Mucosa of descending colon (tissue), 3 donors: ENCODE data around the gene BMPER. TPM values are rescaled to one million over a fixed set of nuclear protein-coding genes. Genes with fewer than 3 reads are reported as not detected.

Experiments used
- ATAC-seq: fragments of 200-7000 bp; cut with Tn5 transposase; one replicate; pipeline ENCODE4 v1.9.1; 2020; ENCODE audit warnings: mild to moderate bottlenecking, moderate library complexity
- DNase-seq, 3 donors: peaks; one replicate each; pipeline ENCODE4 v3.0.0-alpha.2; 2020
- H3K36me3 ChIP-seq: fragments of 200-600 bp; one replicate; pipeline ENCODE4 v1.8.0; 2021; ENCODE audit warnings: low read depth, mild to moderate bottlenecking
- H3K4me1 ChIP-seq: fragments of 200-600 bp; one replicate; pipeline ENCODE4 v1.8.0; 2021; ENCODE audit warnings: low read depth, mild to moderate bottlenecking
- H3K4me3 ChIP-seq: fragments of 200-600 bp; one replicate; pipeline ENCODE4 v1.8.0; 2021; ENCODE audit warnings: mild to moderate bottlenecking
- H3K9me3 ChIP-seq: fragments of 200-600 bp; one replicate; pipeline ENCODE4 v1.8.0; 2021; ENCODE audit warnings: mild to moderate bottlenecking
- CTCF ChIP-seq: fragments of 200-600 bp; IDR thresholded peaks from one replicate; pipeline ENCODE4 v1.8.0; 2022; ENCODE audit warnings: antibody characterized with exemption, mild to moderate bottlenecking
- intact Hi-C, 2 donors: fragments of 100-400 bp; cut with DNase I in 1 of 2; cut with micrococcal nuclease in 1 of 2; formaldehyde crosslinking; loops; one replicate each; pipeline versions ENCODE4 v1.11.0 to v1.11.1; 2022; cut with DNase I, micrococcal nuclease
- total RNA-seq, 3 donors: library from RNA; stranded (reverse); fragmentation: NEBNext Ultra II Directional in 2 of 3; extraction: Animal tissue kit (Norgen Biotek cat#: 25700) in 2 of 3; gene quantifications; one replicate each; pipeline versions ENCODE4 v1.2.1 to v1.2.4, GENCODE V29; 2021 to 2023
- donor health status: DM: no; HTN: no; CAD: no; lungs with moderate emphysema.
- donor health status: DM: no; HTN: no; CAD: no.
- donor health status: DM: no; HTN: yes; CAD: no.

BMPER gene
- total RNA-seq, 3 donors from 2014 or later = 1.3 to 2.0 (median 1.4) TPM

- H3K4me1 ChIP-seq = no peaks in the 10 kb centered on the region
- TF ChIP-seq CTCF = no peak
- no peaks in the 10 kb centered on the region for H3K9me3 ChIP-seq
- no peak overlapping the region for H3K4me3 ChIP-seq
- ATAC-seq = no peak
- DNase-seq = no peak
- no peaks in the 10 kb centered on the region for H3K36me3 ChIP-seq
- intact Hi-C loops = no loop called here
Observed at GRCh38 chr7:33946094-33946699, 40.9 kb downstream of the BMPER start.

GRCh38 chr7:33950047-33950714, 44.8 kb downstream of the BMPER start:
- no peaks in the 10 kb centered on the region for H3K4me1 ChIP-seq
- no peak for ATAC-seq
- H3K36me3 ChIP-seq = no peaks in the 10 kb centered on the region
- no peak overlapping the region for H3K4me3 ChIP-seq
- intact Hi-C loops = no loop called here
- DNase-seq = no peak
- H3K9me3 ChIP-seq = no peaks in the 10 kb centered on the region
- TF ChIP-seq CTCF = no peak

- DNase-seq = no peak
- no peaks in the 10 kb centered on the region for H3K9me3 ChIP-seq
- no peak for TF ChIP-seq CTCF
- no peaks in the 10 kb centered on the region for H3K36me3 ChIP-seq
- no peak overlapping the region for H3K4me3 ChIP-seq
- intact Hi-C loops = no loop called here
- no peak for ATAC-seq
- H3K4me1 ChIP-seq = no peaks in the 10 kb centered on the region
Observed at GRCh38 chr7:33952824-33953223, 47.5 kb downstream of the BMPER start.

- H3K36me3 ChIP-seq = no peaks in the 10 kb centered on the region
- TF ChIP-seq CTCF = no peak
- H3K4me1 ChIP-seq = no peaks in the 10 kb centered on the region
- no peak overlapping the region for H3K4me3 ChIP-seq
- ATAC-seq = no peak
- intact Hi-C loops = no loop called here
- no peak for DNase-seq
- no peaks in the 10 kb centered on the region for H3K9me3 ChIP-seq
Observed at GRCh38 chr7:33958104-33958503, 52.8 kb downstream of the BMPER start.

GRCh38 chr7:33959676-33960075, 54.3 kb downstream of the BMPER start:
- Histone ChIP-seq H3K4me3 (no peak overlapping the region), H3K9me3 (no peaks in the 10 kb centered on the region), H3K36me3 (no peaks in the 10 kb centered on the region), H3K4me1 (no peaks in the 10 kb centered on the region)
- intact Hi-C loops = no loop called here
- no peak for TF ChIP-seq CTCF
- no peak for ATAC-seq
- no peak for DNase-seq
